GM23338 (cell line): ENCODE data around the gene KDM4B. TPM values are rescaled to one million over a fixed set of nuclear protein-coding genes. Genes with fewer than 3 reads are reported as not detected.

ENCODE experiments used
- ATAC-seq: fragments of 200-7000 bp; cut with Tn5 transposase; 3 replicates; pipeline ENCODE4 v1.9.1; 2020
- DNase-seq: peaks from one replicate; pipeline ENCODE4 v3.0.0-alpha.2; 2015; ENCODE audit warnings: low spot score
- H2AFZ ChIP-seq: fragments of 200-600 bp; sonication (generic); 2 replicates; pipeline ENCODE4 v1.8.0; 2016; ENCODE audit warnings: antibody characterized with exemption, mild to moderate bottlenecking, moderate library complexity
- H3F3A ChIP-seq: fragments of 200-600 bp; sonication (generic); replicated peaks from 2 replicates; pipeline ENCODE4 v1.8.0; 2017; ENCODE audit warnings: antibody characterized with exemption, mixed run types, low read depth
- H3K27ac ChIP-seq: fragments of 200-600 bp; sonication (generic); 2 replicates; pipeline ENCODE4 v1.6.1; 2016; ENCODE audit warnings: low read depth
- H3K27me3 ChIP-seq: fragments of 200-600 bp; sonication (generic); 2 replicates; pipeline ENCODE4 v1.8.0; 2016; ENCODE audit warnings: mild to moderate bottlenecking, mixed run types, moderate library complexity; ENCODE audit not compliant: insufficient read depth
- H3K36me3 ChIP-seq: fragments of 200-600 bp; sonication (generic); 2 replicates; pipeline ENCODE4 v1.8.0; 2016; ENCODE audit warnings: mild to moderate bottlenecking; ENCODE audit not compliant: insufficient read depth
- H3K4me1 ChIP-seq: fragments of 200-600 bp; sonication (generic); 2 replicates; pipeline ENCODE4 v1.8.0; 2016; ENCODE audit warnings: mild to moderate bottlenecking, moderate library complexity; ENCODE audit not compliant: insufficient read depth
- H3K4me2 ChIP-seq: fragments of 200-600 bp; sonication (generic); 2 replicates; pipeline ENCODE4 v1.7.1; 2017; ENCODE audit warnings: mixed run types
- H3K4me3 ChIP-seq: fragments of 200-600 bp; sonication (generic); 2 replicates; pipeline ENCODE4 v1.6.1; 2016; ENCODE audit warnings: mixed run types
- H3K79me2 ChIP-seq: fragments of 200-600 bp; sonication (generic); replicated peaks from 2 replicates; pipeline ENCODE4 v1.8.0; 2017; ENCODE audit warnings: mild to moderate bottlenecking; ENCODE audit not compliant: insufficient read depth
- H3K9me2 ChIP-seq: fragments of 200-600 bp; sonication (generic); 2 replicates; pipeline ENCODE4 v1.8.0; 2017; ENCODE audit not compliant: insufficient read depth
- H4K20me1 ChIP-seq: fragments of 200-600 bp; sonication (generic); replicated peaks from 2 replicates; pipeline ENCODE4 v1.8.0; 2017; ENCODE audit warnings: mild to moderate bottlenecking; ENCODE audit not compliant: insufficient read depth
- H3K27ac Mint-ChIP-seq: 2 replicates; pipeline ENCODE4 v1.8.0; 2020; ENCODE audit warnings: inconsistent platforms, mild to moderate bottlenecking, moderate library complexity, mixed read lengths
- H3K27me3 Mint-ChIP-seq: 3 replicates; pipeline ENCODE4 v1.8.0; 2022; ENCODE audit warnings: low read depth, mild to moderate bottlenecking, moderate library complexity, mixed read lengths, inconsistent platforms; ENCODE audit not compliant: insufficient read depth, poor library complexity
- H3K36me3 Mint-ChIP-seq: 3 replicates; pipeline ENCODE4 v1.8.0; 2021; ENCODE audit warnings: low read depth, mild to moderate bottlenecking, inconsistent platforms, moderate library complexity, mixed read lengths
- H3K4me1 Mint-ChIP-seq: 3 replicates; pipeline ENCODE4 v1.8.0; 2020; ENCODE audit warnings: mild to moderate bottlenecking, inconsistent platforms, mixed read lengths
- H3K4me3 Mint-ChIP-seq: 3 replicates; pipeline ENCODE4 v1.8.0; 2021; ENCODE audit warnings: moderate library complexity, mild to moderate bottlenecking, inconsistent platforms, mixed read lengths
- H3K9me3 Mint-ChIP-seq: 3 replicates; pipeline ENCODE4 v1.8.0; 2020; ENCODE audit warnings: moderate library complexity, mild to moderate bottlenecking, inconsistent platforms, mixed read lengths
- CREB1 ChIP-seq: fragments of 250-450 bp; sonication (Bioruptor Pico); IDR thresholded peaks from 2 replicates; pipeline ENCODE4 v1.5.0; 2020; ENCODE audit warnings: low read depth, mild to moderate bottlenecking, moderate library complexity
- EZH2phosphoT487 ChIP-seq: fragments of 200-600 bp; sonication (generic); IDR thresholded peaks from one replicate; pipeline ENCODE4 v1.8.1; 2018; ENCODE audit warnings: antibody characterized with exemption; ENCODE audit not compliant: unreplicated experiment
- JUNB ChIP-seq: IDR thresholded peaks from one replicate; pipeline ENCODE4 v1.6.1; 2016; ENCODE audit warnings: antibody characterized with exemption; ENCODE audit not compliant: unreplicated experiment
- NANOG ChIP-seq: IDR thresholded peaks from 2 replicates; pipeline ENCODE4 v1.6.1; 2016; ENCODE audit warnings: antibody characterized with exemption, borderline replicate concordance
- POLR2AphosphoS5 ChIP-seq: IDR thresholded peaks from 2 replicates; pipeline ENCODE4 v1.6.1; 2016; ENCODE audit warnings: antibody characterized with exemption, low read depth
- STAT1 ChIP-seq: IDR thresholded peaks from one replicate; pipeline ENCODE4 v1.6.1; 2016; ENCODE audit warnings: antibody characterized with exemption; ENCODE audit not compliant: unreplicated experiment
- ZNF114 ChIP-seq: fragments of 250-450 bp; sonication (Bioruptor Pico); IDR thresholded peaks from 2 replicates; pipeline ENCODE4 v1.5.0; 2020; ENCODE audit warnings: mild to moderate bottlenecking, moderate library complexity
- ZNF331 ChIP-seq: fragments of 250-450 bp; sonication (Bioruptor Pico); IDR thresholded peaks from 2 replicates; pipeline ENCODE4 v1.5.0; 2020; ENCODE audit warnings: low read depth, mild to moderate bottlenecking, moderate library complexity
- polyA plus RNA-seq: library from polyadenylated mRNA; unstranded; fragments of >200 nt; fragmentation: Nextera tagmentation; extraction: Ambion mirVana; gene quantifications from 2 replicates; pipeline ENCODE4 v1.2.1, GENCODE V29; 2016
- total RNA-seq: library from RNA; depleted of rRNA; stranded (reverse); fragments of >200 nt; shearing (Covaris generic); gene quantifications from 2 replicates; pipeline ENCODE4 v1.2.3, GENCODE V29; 2014
- TF ChIP-seq, protein P1 (sequence below): IDR thresholded peaks from one replicate; pipeline ENCODE4 v1.6.1; 2018; ENCODE audit warnings: antibody characterized with exemption; ENCODE audit not compliant: unreplicated experiment
- TF ChIP-seq, protein P2 (sequence below): fragments of 250-450 bp; sonication (Bioruptor Pico); IDR thresholded peaks from 2 replicates; pipeline ENCODE4 v1.5.0; 2020; ENCODE audit warnings: mild to moderate bottlenecking, moderate library complexity
- TF ChIP-seq, protein P3 (sequence below): IDR thresholded peaks from 2 replicates; pipeline ENCODE4 v1.6.1; 2016; ENCODE audit warnings: antibody characterized with exemption

KDM4B gene
- total and polyA plus RNA-seq, 2 experiments from 2014 or later, result 9.1 to 27.6 TPM

DNA sequence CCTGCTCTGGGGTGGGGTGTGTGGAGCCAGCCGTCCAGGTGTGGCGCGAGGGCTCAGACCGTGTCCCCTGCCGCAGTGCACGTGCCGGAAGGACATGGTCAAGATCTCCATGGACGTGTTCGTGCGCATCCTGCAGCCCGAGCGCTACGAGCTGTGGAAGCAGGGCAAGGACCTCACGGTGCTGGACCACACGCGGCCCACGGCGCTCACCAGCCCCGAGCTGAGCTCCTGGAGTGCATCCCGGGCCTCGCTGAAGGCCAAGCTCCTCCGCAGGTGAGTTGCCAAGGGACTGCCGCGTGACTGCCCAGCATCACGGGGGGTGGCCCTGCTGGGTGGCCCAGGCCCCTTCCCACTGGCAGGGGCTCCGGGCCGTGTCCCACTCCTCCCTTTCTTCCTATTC, 141.6 kb downstream of the KDM4B start:
- no peaks in the 10 kb centered on the region for H3K79me2 ChIP-seq
- no peak for TF ChIP-seq JUNB
- TF ChIP-seq POLR2AphosphoS5, result no peak
- TF ChIP-seq ZNF331 (CRISPR knock-in tag), result no peak
- TF ChIP-seq STAT1, result no peak
- TF ChIP-seq, protein P1, sequence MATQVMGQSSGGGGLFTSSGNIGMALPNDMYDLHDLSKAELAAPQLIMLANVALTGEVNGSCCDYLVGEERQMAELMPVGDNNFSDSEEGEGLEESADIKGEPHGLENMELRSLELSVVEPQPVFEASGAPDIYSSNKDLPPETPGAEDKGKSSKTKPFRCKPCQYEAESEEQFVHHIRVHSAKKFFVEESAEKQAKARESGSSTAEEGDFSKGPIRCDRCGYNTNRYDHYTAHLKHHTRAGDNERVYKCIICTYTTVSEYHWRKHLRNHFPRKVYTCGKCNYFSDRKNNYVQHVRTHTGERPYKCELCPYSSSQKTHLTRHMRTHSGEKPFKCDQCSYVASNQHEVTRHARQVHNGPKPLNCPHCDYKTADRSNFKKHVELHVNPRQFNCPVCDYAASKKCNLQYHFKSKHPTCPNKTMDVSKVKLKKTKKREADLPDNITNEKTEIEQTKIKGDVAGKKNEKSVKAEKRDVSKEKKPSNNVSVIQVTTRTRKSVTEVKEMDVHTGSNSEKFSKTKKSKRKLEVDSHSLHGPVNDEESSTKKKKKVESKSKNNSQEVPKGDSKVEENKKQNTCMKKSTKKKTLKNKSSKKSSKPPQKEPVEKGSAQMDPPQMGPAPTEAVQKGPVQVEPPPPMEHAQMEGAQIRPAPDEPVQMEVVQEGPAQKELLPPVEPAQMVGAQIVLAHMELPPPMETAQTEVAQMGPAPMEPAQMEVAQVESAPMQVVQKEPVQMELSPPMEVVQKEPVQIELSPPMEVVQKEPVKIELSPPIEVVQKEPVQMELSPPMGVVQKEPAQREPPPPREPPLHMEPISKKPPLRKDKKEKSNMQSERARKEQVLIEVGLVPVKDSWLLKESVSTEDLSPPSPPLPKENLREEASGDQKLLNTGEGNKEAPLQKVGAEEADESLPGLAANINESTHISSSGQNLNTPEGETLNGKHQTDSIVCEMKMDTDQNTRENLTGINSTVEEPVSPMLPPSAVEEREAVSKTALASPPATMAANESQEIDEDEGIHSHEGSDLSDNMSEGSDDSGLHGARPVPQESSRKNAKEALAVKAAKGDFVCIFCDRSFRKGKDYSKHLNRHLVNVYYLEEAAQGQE, result no peak
- TF ChIP-seq, protein P2, sequence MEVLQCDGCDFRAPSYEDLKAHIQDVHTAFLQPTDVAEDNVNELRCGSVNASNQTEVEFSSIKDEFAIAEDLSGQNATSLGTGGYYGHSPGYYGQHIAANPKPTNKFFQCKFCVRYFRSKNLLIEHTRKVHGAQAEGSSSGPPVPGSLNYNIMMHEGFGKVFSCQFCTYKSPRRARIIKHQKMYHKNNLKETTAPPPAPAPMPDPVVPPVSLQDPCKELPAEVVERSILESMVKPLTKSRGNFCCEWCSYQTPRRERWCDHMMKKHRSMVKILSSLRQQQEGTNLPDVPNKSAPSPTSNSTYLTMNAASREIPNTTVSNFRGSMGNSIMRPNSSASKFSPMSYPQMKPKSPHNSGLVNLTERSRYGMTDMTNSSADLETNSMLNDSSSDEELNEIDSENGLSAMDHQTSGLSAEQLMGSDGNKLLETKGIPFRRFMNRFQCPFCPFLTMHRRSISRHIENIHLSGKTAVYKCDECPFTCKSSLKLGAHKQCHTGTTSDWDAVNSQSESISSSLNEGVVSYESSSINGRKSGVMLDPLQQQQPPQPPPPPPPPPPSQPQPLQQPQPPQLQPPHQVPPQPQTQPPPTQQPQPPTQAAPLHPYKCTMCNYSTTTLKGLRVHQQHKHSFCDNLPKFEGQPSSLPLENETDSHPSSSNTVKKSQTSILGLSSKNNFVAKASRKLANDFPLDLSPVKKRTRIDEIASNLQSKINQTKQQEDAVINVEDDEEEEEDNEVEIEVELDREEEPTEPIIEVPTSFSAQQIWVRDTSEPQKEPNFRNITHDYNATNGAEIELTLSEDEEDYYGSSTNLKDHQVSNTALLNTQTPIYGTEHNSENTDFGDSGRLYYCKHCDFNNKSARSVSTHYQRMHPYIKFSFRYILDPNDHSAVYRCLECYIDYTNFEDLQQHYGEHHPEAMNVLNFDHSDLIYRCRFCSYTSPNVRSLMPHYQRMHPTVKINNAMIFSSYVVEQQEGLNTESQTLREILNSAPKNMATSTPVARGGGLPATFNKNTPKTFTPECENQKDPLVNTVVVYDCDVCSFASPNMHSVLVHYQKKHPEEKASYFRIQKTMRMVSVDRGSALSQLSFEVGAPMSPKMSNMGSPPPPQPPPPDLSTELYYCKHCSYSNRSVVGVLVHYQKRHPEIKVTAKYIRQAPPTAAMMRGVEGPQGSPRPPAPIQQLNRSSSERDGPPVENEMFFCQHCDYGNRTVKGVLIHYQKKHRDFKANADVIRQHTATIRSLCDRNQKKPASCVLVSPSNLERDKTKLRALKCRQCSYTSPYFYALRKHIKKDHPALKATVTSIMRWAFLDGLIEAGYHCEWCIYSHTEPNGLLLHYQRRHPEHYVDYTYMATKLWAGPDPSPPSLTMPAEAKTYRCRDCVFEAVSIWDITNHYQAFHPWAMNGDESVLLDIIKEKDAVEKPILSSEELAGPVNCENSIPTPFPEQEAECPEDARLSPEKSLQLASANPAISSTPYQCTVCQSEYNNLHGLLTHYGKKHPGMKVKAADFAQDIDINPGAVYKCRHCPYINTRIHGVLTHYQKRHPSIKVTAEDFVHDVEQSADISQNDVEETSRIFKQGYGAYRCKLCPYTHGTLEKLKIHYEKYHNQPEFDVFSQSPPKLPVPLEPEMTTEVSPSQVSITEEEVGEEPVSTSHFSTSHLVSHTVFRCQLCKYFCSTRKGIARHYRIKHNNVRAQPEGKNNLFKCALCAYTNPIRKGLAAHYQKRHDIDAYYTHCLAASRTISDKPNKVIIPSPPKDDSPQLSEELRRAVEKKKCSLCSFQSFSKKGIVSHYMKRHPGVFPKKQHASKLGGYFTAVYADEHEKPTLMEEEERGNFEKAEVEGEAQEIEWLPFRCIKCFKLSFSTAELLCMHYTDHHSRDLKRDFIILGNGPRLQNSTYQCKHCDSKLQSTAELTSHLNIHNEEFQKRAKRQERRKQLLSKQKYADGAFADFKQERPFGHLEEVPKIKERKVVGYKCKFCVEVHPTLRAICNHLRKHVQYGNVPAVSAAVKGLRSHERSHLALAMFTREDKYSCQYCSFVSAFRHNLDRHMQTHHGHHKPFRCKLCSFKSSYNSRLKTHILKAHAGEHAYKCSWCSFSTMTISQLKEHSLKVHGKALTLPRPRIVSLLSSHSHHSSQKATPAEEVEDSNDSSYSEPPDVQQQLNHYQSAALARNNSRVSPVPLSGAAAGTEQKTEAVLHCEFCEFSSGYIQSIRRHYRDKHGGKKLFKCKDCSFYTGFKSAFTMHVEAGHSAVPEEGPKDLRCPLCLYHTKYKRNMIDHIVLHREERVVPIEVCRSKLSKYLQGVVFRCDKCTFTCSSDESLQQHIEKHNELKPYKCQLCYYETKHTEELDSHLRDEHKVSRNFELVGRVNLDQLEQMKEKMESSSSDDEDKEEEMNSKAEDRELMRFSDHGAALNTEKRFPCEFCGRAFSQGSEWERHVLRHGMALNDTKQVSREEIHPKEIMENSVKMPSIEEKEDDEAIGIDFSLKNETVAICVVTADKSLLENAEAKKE (CRISPR knock-in tag), result no peak
- TF ChIP-seq ZNF114 (CRISPR knock-in tag), result no peak
- no peak for TF ChIP-seq CREB1
- TF ChIP-seq, protein P3, sequence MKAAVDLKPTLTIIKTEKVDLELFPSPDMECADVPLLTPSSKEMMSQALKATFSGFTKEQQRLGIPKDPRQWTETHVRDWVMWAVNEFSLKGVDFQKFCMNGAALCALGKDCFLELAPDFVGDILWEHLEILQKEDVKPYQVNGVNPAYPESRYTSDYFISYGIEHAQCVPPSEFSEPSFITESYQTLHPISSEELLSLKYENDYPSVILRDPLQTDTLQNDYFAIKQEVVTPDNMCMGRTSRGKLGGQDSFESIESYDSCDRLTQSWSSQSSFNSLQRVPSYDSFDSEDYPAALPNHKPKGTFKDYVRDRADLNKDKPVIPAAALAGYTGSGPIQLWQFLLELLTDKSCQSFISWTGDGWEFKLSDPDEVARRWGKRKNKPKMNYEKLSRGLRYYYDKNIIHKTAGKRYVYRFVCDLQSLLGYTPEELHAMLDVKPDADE, result no peak
- no peak for TF ChIP-seq EZH2phosphoT487
- no peak for TF ChIP-seq NANOG
- H3K4me1 ChIP-seq, result no peaks in the 10 kb centered on the region; the same call in 1 of the 2 replicates
- Mint-ChIP-seq H3K4me1 (peaks cover 44% of the 10 kb centered on the region), H3K9me3 (peaks cover under 1% of the 10 kb centered on the region; the same call in 2 of the 3 replicates), H3K27ac (no peak overlapping the region), H3K27me3 (peaks cover 20% of the 10 kb centered on the region), H3K4me3 (no peak overlapping the region), H3K36me3 (peaks cover 10% of the 10 kb centered on the region)
- ATAC-seq, result no peak
- H3K9me2 ChIP-seq, result no peaks in the 10 kb centered on the region
- no peaks in the 10 kb centered on the region for H3K27me3 ChIP-seq
- no peaks in the 10 kb centered on the region for H3K36me3 ChIP-seq
- H3K27ac ChIP-seq, result no peak overlapping the region
- H4K20me1 ChIP-seq, result no peaks in the 10 kb centered on the region
- H2AFZ ChIP-seq, result no peak overlapping the region
- 0 out of 2 replicates have a peak, but pooled peaks cover 4% of the 10 kb centered on the region for H3F3A ChIP-seq
- H3K4me2 ChIP-seq, result no peak overlapping the region
- DNase-seq, result no peak
- H3K4me3 ChIP-seq, result no peak overlapping the region
